SU-DHL-6 (cell line): ENCODE measurements around the gene TMEM40.

Experiments used
- H2AFZ ChIP-seq: fragments of 200-600 bp; sonication (generic); 2 replicates; pipeline ENCODE4 v1.6.1; 2014; ENCODE audit warnings: low read depth, mild to moderate bottlenecking, moderate library complexity, mixed read lengths, antibody characterized with exemption, low read length; ENCODE audit not compliant: severe bottlenecking
- H3F3A ChIP-seq: fragments of 200-600 bp; shearing (Covaris generic); 2 replicates; pipeline ENCODE4 v1.6.0; 2016; ENCODE audit warnings: antibody characterized with exemption, mild to moderate bottlenecking; ENCODE audit not compliant: insufficient read depth
- H3K27ac ChIP-seq: fragments of 200-600 bp; sonication (generic); 2 replicates; pipeline ENCODE4 v1.5.1; 2016; ENCODE audit warnings: low read depth, mild to moderate bottlenecking, low read length, moderate library complexity, mixed read lengths
- H3K27me3 ChIP-seq: fragments of 200-600 bp; sonication (generic), shearing (Covaris generic); 2 replicates; pipeline ENCODE4 v1.6.0; 2014; ENCODE audit warnings: mild to moderate bottlenecking, low read length
- H3K36me3 ChIP-seq: fragments of 200-600 bp; sonication (generic); 2 replicates; pipeline ENCODE4 v1.6.1; 2014; ENCODE audit warnings: mild to moderate bottlenecking, low read length, mixed read lengths
- H3K4me2 ChIP-seq: fragments of 300-600, 200-600 bp; shearing (Covaris generic), sonication (generic); 2 replicates; pipeline ENCODE4 v1.6.0; 2014; ENCODE audit warnings: low read length, low read depth, mild to moderate bottlenecking; ENCODE audit not compliant: poor library complexity, severe bottlenecking
- H3K4me3 ChIP-seq: fragments of 200-600 bp; sonication (generic); 2 replicates; pipeline ENCODE4 v1.5.1; 2014; ENCODE audit warnings: antibody characterized with exemption, low read length, mild to moderate bottlenecking, mixed read lengths; ENCODE audit not compliant: insufficient read depth, poor library complexity, severe bottlenecking
- H3K79me2 ChIP-seq: fragments of 200-600 bp; sonication (generic); 2 replicates; pipeline ENCODE4 v1.6.1; 2014; ENCODE audit warnings: mild to moderate bottlenecking, low read length, moderate library complexity; ENCODE audit not compliant: insufficient read depth
- H3K9ac ChIP-seq: fragments of 200-600 bp; sonication (generic); 2 replicates; pipeline ENCODE4 v1.7.0; 2014; ENCODE audit warnings: mild to moderate bottlenecking, low read length
- H3K9me2 ChIP-seq: fragments of 200-600 bp; sonication (generic); replicated peaks from 2 replicates; pipeline ENCODE4 v1.6.1; 2014; ENCODE audit warnings: low read length; ENCODE audit not compliant: insufficient read depth
- H3K9me3 ChIP-seq: fragments of 200-600 bp; sonication (generic); 2 replicates; pipeline ENCODE4 v1.6.1; 2014; ENCODE audit warnings: low read length, mixed read lengths; ENCODE audit not compliant: insufficient read depth
- H4K20me1 ChIP-seq: fragments of 200-600 bp; sonication (generic); 2 replicates; pipeline ENCODE4 v1.6.1; 2014; ENCODE audit warnings: low read depth, mild to moderate bottlenecking, antibody characterized with exemption, low read length, moderate library complexity, mixed read lengths
- EZH2phosphoT487 ChIP-seq: fragments of 200-600 bp; sonication (generic), shearing (Covaris generic); conservative IDR thresholded peaks from 2 replicates; pipeline ENCODE4 v1.6.1; 2018; ENCODE audit warnings: mild to moderate bottlenecking, antibody characterized with exemption, low read length, moderate library complexity, mixed read lengths
- TF ChIP-seq, protein P1 (sequence below): fragments of 200-600 bp; sonication (generic); IDR thresholded peaks from one replicate; pipeline ENCODE4 v1.5.1; 2017; ENCODE audit warnings: antibody characterized with exemption, mild to moderate bottlenecking, low read length, moderate library complexity; ENCODE audit not compliant: insufficient read depth, poor library complexity, severe bottlenecking

Gene TMEM40

DNA sequence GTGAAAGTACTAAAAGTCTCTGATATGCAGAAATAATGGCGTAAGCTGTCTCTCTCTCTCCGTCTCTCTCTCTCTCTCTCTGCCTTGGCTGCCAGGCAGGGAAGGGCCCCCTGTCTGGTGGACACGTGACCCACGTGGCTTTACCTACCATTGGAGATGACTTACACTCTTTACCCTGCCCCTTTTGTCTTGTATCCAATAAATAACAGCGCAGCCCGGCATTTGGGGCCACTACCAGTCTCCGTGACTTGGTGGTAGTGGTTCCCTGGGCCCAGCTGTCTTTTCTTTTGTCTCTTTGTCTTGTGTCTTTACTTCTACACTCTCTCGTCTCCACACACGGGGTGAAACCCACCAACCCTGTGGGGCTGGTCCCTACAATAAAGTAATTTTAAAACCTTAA, 12.2 kb upstream of the TMEM40 start:
- no peaks in the 10 kb centered on the region for H3K27me3 ChIP-seq

GRCh38 chr3:12769761-12770160, 10.7 kb upstream of the TMEM40 start:
- TF ChIP-seq, protein P1, sequence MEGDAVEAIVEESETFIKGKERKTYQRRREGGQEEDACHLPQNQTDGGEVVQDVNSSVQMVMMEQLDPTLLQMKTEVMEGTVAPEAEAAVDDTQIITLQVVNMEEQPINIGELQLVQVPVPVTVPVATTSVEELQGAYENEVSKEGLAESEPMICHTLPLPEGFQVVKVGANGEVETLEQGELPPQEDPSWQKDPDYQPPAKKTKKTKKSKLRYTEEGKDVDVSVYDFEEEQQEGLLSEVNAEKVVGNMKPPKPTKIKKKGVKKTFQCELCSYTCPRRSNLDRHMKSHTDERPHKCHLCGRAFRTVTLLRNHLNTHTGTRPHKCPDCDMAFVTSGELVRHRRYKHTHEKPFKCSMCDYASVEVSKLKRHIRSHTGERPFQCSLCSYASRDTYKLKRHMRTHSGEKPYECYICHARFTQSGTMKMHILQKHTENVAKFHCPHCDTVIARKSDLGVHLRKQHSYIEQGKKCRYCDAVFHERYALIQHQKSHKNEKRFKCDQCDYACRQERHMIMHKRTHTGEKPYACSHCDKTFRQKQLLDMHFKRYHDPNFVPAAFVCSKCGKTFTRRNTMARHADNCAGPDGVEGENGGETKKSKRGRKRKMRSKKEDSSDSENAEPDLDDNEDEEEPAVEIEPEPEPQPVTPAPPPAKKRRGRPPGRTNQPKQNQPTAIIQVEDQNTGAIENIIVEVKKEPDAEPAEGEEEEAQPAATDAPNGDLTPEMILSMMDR: no peak
- TF ChIP-seq EZH2phosphoT487: no peak
- Histone ChIP-seq H3K79me2 (no peaks in the 10 kb centered on the region), H3K4me3 (no peak overlapping the region), H2AFZ (no peak overlapping the region), H3K27me3 (no peaks in the 10 kb centered on the region), H3K9ac (no peak overlapping the region), H3K9me3 (no peaks in the 10 kb centered on the region), H3K36me3 (no peaks in the 10 kb centered on the region), H4K20me1 (no peaks in the 10 kb centered on the region), H3K4me2 (no peak overlapping the region), H3K27ac (no peak overlapping the region), H3F3A (no peaks in the 10 kb centered on the region), H3K9me2 (no peaks in the 10 kb centered on the region)

More for the DNA sequence above, 12.2 kb upstream of the TMEM40 start:
- Histone ChIP-seq H3K9me3 (no peaks in the 10 kb centered on the region), H3K4me3 (no peak overlapping the region), H4K20me1 (no peaks in the 10 kb centered on the region), H3K4me2 (no peak overlapping the region), H3K9me2 (no peaks in the 10 kb centered on the region), H3K27ac (no peak overlapping the region), H3K9ac (no peak overlapping the region), H2AFZ (no peak overlapping the region), H3F3A (no peaks in the 10 kb centered on the region), H3K79me2 (no peaks in the 10 kb centered on the region), H3K36me3 (no peaks in the 10 kb centered on the region)
- TF ChIP-seq, protein P1: no peak

- no peaks in the 10 kb centered on the region for H3K9me2 ChIP-seq
- no peaks in the 10 kb centered on the region for H3K36me3 ChIP-seq
- H3K4me3 ChIP-seq: no peak overlapping the region
- no peaks in the 10 kb centered on the region for H3F3A ChIP-seq
- H3K27me3 ChIP-seq: no peaks in the 10 kb centered on the region
- H3K9me3 ChIP-seq: no peaks in the 10 kb centered on the region
- no peak overlapping the region for H3K27ac ChIP-seq
- TF ChIP-seq EZH2phosphoT487: no peak
- TF ChIP-seq, protein P1: no peak
- no peak overlapping the region for H3K4me2 ChIP-seq
- no peak overlapping the region for H2AFZ ChIP-seq
- H4K20me1 ChIP-seq: no peaks in the 10 kb centered on the region
- H3K9ac ChIP-seq: no peak overlapping the region
- no peaks in the 10 kb centered on the region for H3K79me2 ChIP-seq
Observed at GRCh38 chr3:12768579-12769527, 9.8 kb upstream of the TMEM40 start.
